ENCODE measurements around the gene LIN7A. TPM values are rescaled to one million over a fixed set of nuclear protein-coding genes. Genes with fewer than 3 reads are reported as not detected.

Gene LIN7A
- total RNA-seq, 1 donor: 6.6 TPM

DNA sequence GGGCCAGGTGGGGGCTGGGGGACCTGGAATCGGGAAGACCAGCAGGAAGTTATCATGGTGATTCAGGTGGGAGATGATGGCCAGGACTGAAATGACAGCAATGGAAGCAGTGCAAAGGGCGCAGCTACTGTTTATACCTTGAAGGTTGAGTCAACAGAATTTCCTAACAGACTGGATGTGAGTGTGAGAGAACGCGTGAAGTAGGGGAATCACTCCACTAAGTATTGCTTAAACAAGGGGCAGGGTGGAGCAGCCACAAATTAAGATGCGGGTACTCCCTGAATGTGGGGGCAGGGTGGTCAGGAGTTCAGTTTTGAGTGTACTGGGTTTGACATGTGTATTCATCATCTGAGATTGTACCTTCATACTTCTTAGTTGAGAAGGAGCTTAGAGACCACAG, 175.9 kb downstream of the LIN7A start:
- TF ChIP-seq CTCF (IDR thresholded peaks at IDR 0.05; ENCODE audit: insufficient read depth, low read length): no peak
- no peak for DNase-seq (ENCODE audit: low read depth)

GRCh38 chr12:80756875-80757274, 180.9 kb downstream of the LIN7A start:
- peak; percentile 12 for DNase-seq (ENCODE audit: low read depth)
- H3K4me3 ChIP-seq (ENCODE audit: low read depth, low read length): no peak overlapping the region
- no peak for TF ChIP-seq CTCF (IDR thresholded peaks at IDR 0.05; ENCODE audit: insufficient read depth, low read length)

More for the DNA sequence above, 175.9 kb downstream of the LIN7A start:
- H3K4me3 ChIP-seq (ENCODE audit: low read depth, low read length): no peak overlapping the region

DNA sequence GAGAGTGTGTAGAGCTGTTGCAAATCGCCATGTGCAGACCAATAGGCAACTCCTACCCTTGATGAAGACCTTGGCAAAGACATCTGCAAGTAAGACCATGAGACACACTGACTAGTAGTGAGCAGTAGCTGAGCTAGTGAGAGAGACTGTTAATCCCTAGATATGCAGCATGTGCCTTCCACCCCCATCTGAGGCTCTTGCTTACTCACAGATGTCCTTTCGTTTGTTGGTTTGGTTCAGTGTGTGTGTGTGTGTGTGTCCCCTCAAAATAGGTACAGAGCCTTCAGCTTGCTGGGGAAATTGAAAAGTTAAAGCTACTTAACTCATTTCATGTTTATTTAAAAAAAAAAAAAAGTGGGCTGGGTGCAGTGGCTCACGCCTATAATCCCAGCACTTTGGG, 183.5 kb downstream of the LIN7A start:
- no peak for TF ChIP-seq CTCF (IDR thresholded peaks at IDR 0.05; ENCODE audit: insufficient read depth, low read length)
- H3K4me3 ChIP-seq (ENCODE audit: low read depth, low read length): no peak overlapping the region
- DNase-seq (ENCODE audit: low read depth): no peak

DNA sequence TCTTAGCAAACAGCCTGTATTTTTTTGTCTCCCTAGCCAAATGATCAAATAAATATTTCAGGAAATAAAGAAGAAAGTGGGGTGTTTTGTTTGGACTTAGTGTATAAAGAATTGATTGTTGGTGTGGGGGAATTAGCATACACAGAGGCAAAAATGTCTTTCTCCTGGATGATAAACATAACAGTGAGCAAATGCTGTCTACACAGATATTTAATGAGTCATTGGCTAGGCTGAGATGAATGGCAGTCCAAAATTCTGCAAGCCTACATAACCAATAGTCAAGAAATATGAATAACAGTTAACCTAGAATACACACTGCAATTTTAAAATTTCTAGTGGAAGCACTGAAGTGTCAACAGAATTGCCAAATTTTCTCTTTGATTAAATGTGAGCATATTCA, 185.3 kb downstream of the LIN7A start:
- no peak for DNase-seq (ENCODE audit: low read depth)
- no peak for TF ChIP-seq CTCF (IDR thresholded peaks at IDR 0.05; ENCODE audit: insufficient read depth, low read length)
- H3K4me3 ChIP-seq (ENCODE audit: low read depth, low read length): no peak overlapping the region

DNA sequence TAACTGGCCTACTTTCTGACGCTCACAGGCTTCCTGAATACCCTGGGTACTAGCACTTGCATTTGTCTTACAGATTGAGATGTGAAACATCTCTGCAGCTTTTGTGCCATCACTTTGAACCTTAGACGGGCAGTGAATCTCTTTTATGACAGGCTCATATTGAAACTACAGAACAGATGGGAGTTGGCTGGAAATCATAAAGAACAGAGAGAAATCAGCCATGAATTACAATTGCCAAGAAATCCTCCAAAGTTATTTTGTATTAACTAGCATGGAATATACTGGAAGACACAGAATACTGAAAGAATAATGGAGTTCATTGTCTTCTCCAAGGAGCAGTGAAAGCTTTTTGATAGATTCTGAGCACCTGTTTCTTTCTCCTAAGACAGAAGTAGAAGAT, 188.3 kb downstream of the LIN7A start:
- DNase-seq (ENCODE audit: low read depth): no peak
- no peak for TF ChIP-seq CTCF (IDR thresholded peaks at IDR 0.05; ENCODE audit: insufficient read depth, low read length)
- no peak overlapping the region for H3K4me3 ChIP-seq (ENCODE audit: low read depth, low read length)

GRCh38 chr12:80747800-80748199, 189.9 kb downstream of the LIN7A start:
- no peak overlapping the region for H3K4me3 ChIP-seq (ENCODE audit: low read depth, low read length)
- TF ChIP-seq CTCF (IDR thresholded peaks at IDR 0.05; ENCODE audit: insufficient read depth, low read length): no peak
- no peak for DNase-seq (ENCODE audit: low read depth)

DNA sequence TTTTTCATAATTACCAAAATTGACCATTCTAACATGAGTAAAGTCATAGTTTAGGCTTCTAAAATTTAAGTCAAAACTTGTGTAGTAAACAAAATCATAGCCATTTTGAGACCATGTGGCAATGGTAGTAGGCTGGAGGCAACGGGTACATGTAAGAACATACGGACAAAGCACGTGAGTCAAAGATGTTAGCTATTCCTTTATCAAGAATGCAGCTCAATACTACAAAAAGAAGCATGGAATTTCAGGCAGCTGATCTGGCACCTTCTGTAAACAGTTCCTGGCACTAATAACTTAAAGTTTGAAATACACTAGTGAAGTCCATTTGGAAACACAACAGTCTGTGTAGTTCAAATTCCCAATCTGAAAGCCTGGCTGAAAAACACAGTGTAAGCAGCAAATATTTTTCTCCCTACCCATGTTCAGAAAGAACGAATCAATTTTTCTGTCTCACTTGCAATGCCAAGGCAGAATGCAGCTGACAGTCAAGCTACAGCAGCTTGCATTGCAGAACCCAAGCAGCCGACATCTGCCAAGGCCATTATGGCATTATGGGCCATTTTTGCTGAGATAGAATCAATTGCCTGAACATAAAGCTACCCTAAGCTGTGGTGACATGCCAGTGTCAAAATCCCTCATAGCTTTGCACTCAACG, 191.8 kb downstream of the LIN7A start:
- H3K4me3 ChIP-seq (ENCODE audit: low read depth, low read length): no peak overlapping the region
- DNase-seq (ENCODE audit: low read depth): peak; percentile 13
- TF ChIP-seq CTCF (IDR thresholded peaks at IDR 0.05; ENCODE audit: insufficient read depth, low read length): no peak

Measured in fibroblast of the aortic adventitia (primary cell).